ENCODE data around the gene FAM149B1. TPM values are rescaled to one million over a fixed set of nuclear protein-coding genes. Genes with fewer than 3 reads are reported as not detected.

Gene FAM149B1
- 10 to 100 TPM; 17.3 to 26.2 (median 23.2) TPM for total RNA-seq

DNA sequence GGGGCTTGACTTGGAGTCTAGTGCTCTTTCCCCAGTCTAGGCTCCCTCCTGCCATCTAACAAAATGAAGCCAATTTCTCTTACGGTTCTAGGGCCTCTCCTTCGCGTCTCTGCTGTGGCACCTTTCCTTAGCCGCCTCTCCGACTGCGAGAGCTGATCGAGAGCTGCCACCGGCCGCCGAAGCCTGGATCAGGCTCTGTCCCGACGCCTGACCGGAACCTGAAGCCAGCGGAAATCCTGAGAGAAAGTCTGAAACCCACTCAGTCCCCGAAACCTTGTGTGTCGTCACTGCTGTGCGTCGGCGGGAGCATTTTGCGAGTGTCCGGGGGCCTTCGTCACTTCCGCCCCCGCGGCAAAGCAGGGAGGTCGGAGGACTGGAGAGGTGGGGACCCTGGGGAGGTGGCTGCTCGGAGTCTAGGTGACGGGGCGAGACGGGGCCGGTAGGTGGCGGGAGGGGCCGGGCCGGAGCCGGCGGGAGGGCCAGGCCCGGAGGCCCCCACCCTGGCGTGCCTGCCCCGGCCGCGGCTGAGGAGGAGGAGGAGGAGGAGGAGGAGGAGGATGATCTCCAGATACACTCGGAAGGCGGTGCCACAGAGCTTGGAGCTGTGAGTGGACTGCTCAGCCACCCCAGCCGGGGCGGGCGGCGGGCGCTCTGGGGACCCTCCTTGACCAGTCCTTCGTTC is at the start of gene FAM149B1, which contains the start of gene ECD:
Gene FAM149B1, plus strand, starts transcription at position 337 of the 682 bp plus-strand sequence. Its CDS starts 221 bp downstream, at position 558.
Gene ECD, minus strand, starts transcription at position 226 of the 682 bp plus-strand sequence. CDS start 4,071 bp downstream, outside the sequence.
- TF ChIP-seq, protein P1, sequence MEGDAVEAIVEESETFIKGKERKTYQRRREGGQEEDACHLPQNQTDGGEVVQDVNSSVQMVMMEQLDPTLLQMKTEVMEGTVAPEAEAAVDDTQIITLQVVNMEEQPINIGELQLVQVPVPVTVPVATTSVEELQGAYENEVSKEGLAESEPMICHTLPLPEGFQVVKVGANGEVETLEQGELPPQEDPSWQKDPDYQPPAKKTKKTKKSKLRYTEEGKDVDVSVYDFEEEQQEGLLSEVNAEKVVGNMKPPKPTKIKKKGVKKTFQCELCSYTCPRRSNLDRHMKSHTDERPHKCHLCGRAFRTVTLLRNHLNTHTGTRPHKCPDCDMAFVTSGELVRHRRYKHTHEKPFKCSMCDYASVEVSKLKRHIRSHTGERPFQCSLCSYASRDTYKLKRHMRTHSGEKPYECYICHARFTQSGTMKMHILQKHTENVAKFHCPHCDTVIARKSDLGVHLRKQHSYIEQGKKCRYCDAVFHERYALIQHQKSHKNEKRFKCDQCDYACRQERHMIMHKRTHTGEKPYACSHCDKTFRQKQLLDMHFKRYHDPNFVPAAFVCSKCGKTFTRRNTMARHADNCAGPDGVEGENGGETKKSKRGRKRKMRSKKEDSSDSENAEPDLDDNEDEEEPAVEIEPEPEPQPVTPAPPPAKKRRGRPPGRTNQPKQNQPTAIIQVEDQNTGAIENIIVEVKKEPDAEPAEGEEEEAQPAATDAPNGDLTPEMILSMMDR (IDR thresholded peaks at IDR 0.05; ENCODE audit: low read depth): no peak

DNA sequence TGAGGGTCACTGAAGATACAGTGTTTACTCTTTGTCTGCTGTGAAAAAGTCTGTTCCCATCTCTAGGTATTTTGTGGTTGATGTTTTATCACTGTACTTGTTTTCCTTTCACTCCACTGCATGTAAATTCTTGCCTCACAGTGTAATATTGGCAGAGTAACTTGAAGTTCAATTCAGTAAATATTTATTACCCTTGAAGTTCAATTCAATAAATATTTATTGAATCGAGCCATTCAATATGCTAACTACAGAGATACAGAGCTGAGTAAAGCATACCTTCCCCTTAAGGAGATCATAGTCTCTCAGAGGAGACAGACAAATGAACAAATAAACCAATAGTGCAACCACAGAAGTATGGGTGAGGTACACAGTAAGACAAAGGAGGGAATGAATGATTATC is 48.5 kb upstream of the FAM149B1 start:
- TF ChIP-seq, protein P1 (IDR thresholded peaks at IDR 0.05; ENCODE audit: low read depth): no peak

GRCh38 chr10:73119952-73120351 is 48.0 kb upstream of the FAM149B1 start:
- TF ChIP-seq, protein P1 (IDR thresholded peaks at IDR 0.05; ENCODE audit: low read depth): no peak

GRCh38 chr10:73126343-73126742 is 41.6 kb upstream of the FAM149B1 start:
- TF ChIP-seq, protein P1 (IDR thresholded peaks at IDR 0.05; ENCODE audit: low read depth): no peak

DNA sequence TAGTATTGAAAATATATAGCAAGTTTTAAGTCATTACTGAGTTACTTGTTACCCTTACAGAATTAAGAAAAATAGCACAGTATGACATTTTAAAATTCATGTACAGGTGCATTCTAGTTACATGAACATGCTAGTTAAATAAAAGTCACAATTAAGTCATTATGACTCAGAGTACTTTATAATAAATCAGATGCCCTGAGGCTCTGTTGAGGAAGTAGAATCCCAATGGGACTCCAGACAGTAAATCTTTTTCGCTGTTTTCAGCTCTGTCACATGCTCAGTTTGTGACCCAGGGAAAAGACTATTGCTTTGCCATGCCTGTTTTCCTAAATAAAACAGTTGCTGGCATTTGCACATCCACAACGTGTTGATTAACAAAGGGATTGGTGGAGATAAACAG is 36.6 kb upstream of the FAM149B1 start:
- TF ChIP-seq, protein P1 (IDR thresholded peaks at IDR 0.05; ENCODE audit: low read depth): no peak

GRCh38 chr10:73131913-73132686 is 35.8 kb upstream of the FAM149B1 start:
- TF ChIP-seq, protein P1 (IDR thresholded peaks at IDR 0.05; ENCODE audit: low read depth): no peak

DNA sequence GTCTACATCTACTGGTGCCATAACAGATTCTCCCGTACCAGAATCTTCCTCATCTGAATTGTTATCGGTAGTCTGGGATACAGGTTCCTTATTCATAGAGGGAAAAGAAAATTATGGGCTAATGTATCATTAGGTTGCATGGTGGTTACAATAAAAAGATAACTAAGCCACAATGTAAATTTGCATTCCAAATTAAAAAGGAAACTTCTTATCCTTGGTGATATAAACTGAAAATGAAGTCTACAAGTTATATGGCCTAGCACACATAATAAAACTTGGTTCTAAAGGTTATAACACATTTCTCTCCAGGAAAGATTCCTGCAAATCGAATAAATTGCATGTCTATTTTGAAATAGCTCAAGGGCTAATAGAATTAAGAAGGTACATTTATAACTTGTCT is 33.2 kb upstream of the FAM149B1 start:
- TF ChIP-seq, protein P1 (IDR thresholded peaks at IDR 0.05; ENCODE audit: low read depth): no peak
